GM12891 (cell line): ENCODE measurements around the gene TBX20.
"Not testable (repeated sequence)": the region's sequence is repeated elsewhere in the genome, so short reads cannot be mapped to it uniquely, and the experiment has no call there.

Source experiments
- POLR2A ChIP-seq: IDR thresholded peaks from 2 replicates; pipeline ENCODE4 v1.6.1; 2011; ENCODE audit warnings: low read depth, low read length, control low read depth
- POLR2AphosphoS5 ChIP-seq: IDR thresholded peaks from 2 replicates; pipeline ENCODE4 v1.6.1; 2011; ENCODE audit warnings: low read depth, low read length, control low read depth
- POU2F2 ChIP-seq: IDR thresholded peaks from 2 replicates; pipeline ENCODE4 v1.6.1; 2011; ENCODE audit warnings: low read depth, mild to moderate bottlenecking, control low read depth, low read length, moderate library complexity
- SPI1 ChIP-seq: IDR thresholded peaks from 2 replicates; pipeline ENCODE4 v1.6.1; 2011; ENCODE audit warnings: low read depth, low read length, control low read depth
- TAF1 ChIP-seq: IDR thresholded peaks from 2 replicates; pipeline ENCODE4 v1.6.1; 2011; ENCODE audit warnings: low read depth, low read length, control low read depth

GRCh38 chr7:35191571-35191970 is 62.3 kb downstream of the TBX20 start:
- TF ChIP-seq POLR2A, POLR2AphosphoS5, SPI1, POU2F2, TAF1: not testable (repeated sequence)
